K562 (cell line): Measurements from ENCODE around the gene NR2F6. TPM values are rescaled to one million over a fixed set of nuclear protein-coding genes. Genes with fewer than 3 reads are reported as not detected.

Source experiments
- ARID2 ChIP-seq: fragments of 450-650 bp; IDR thresholded peaks from 2 replicates; pipeline ENCODE4 v1.6.1; 2017; ENCODE audit warnings: antibody characterized with exemption, mild to moderate bottlenecking
- ATF7 ChIP-seq: fragments of 450-650 bp; IDR thresholded peaks from 2 replicates; pipeline ENCODE4 v1.7.1; 2014; ENCODE audit warnings: mild to moderate bottlenecking, moderate library complexity
- CTBP1 ChIP-seq: fragments of 450-650 bp; IDR thresholded peaks from 2 replicates; pipeline ENCODE4 v1.6.1; 2016; ENCODE audit warnings: borderline replicate concordance
- ELF4 ChIP-seq: fragments of 450-650 bp; formaldehyde crosslinking; IDR thresholded peaks from 2 replicates; pipeline ENCODE4 v1.4.0; 2022; ENCODE audit warnings: missing genetic modification characterization
- EZH2 ChIP-seq: IDR thresholded peaks from 2 replicates; pipeline ENCODE4 v1.6.1; 2012; ENCODE audit warnings: low read depth, mild to moderate bottlenecking, inconsistent platforms, low read length, borderline replicate concordance
- FIP1L1 ChIP-seq: fragments of 200-400 bp; formaldehyde crosslinking; IDR thresholded peaks from 2 replicates; pipeline ENCODE4 v1.6.1; 2018; ENCODE audit warnings: mild to moderate bottlenecking, low read depth, low read length; ENCODE audit not compliant: poor library complexity, severe bottlenecking
- HDAC1 ChIP-seq, 2 experiments: fragments of 450-650 bp; IDR thresholded peaks; 2 replicates each; pipeline ENCODE4 v1.6.1; 2016 to 2017; ENCODE audit warnings: inconsistent platforms in 1 of 2, mild to moderate bottlenecking in 1 of 2, moderate library complexity in 1 of 2
- HMG20B ChIP-seq: fragments of 250-450 bp; sonication (Bioruptor Pico); IDR thresholded peaks from 2 replicates; pipeline ENCODE4 v1.5.0; 2021; ENCODE audit warnings: mild to moderate bottlenecking
- HMGN3 ChIP-seq: IDR thresholded peaks from 2 replicates; pipeline ENCODE4 v1.6.1; 2011; ENCODE audit warnings: borderline replicate concordance, low read depth, mild to moderate bottlenecking, mixed read lengths, low read length; ENCODE audit not compliant: insufficient read length; ENCODE audit errors: extremely low read depth
- NONO ChIP-seq, 2 experiments: fragments of 200-400 bp in 1 of 2; fragments of 450-650 bp in 1 of 2; formaldehyde crosslinking in 1 of 2; IDR thresholded peaks; 2 replicates each; pipeline ENCODE4 v1.6.1; 2017; ENCODE audit warnings: low read depth in 2 of 2, mild to moderate bottlenecking in 2 of 2, moderate library complexity in 2 of 2, low read length in 1 of 2
- RBM25 ChIP-seq: fragments of 200-400 bp; formaldehyde crosslinking; IDR thresholded peaks from 2 replicates; pipeline ENCODE4 v1.6.1; 2018; ENCODE audit warnings: low read length, low read depth, moderate library complexity; ENCODE audit not compliant: severe bottlenecking
- SMAD4 ChIP-seq: fragments of 250-450 bp; sonication (Bioruptor Pico); conservative IDR thresholded peaks from 2 replicates; pipeline ENCODE4 v1.8.0; 2021; ENCODE audit warnings: inconsistent platforms, mild to moderate bottlenecking, moderate library complexity
- SP1 ChIP-seq: sonication (generic); formaldehyde crosslinking; IDR thresholded peaks from 2 replicates; pipeline ENCODE4 v1.8.1; 2022; ENCODE audit warnings: mild to moderate bottlenecking, missing genetic modification reagents
- STAG1 ChIP-seq: sonication (generic); formaldehyde crosslinking; IDR thresholded peaks from 2 replicates; pipeline ENCODE4 v1.5.0; 2020; ENCODE audit warnings: missing genetic modification reagents, borderline replicate concordance
- ZNF24 ChIP-seq: fragments of 450-650 bp; IDR thresholded peaks from 2 replicates; pipeline ENCODE4 v1.6.1; 2016
- ZNF41 ChIP-seq: fragments of 250-450 bp; sonication (Bioruptor Pico); conservative IDR thresholded peaks from 2 replicates; pipeline ENCODE4 v1.4.0; 2020; ENCODE audit warnings: mild to moderate bottlenecking
- polyA plus RNA-seq, 8 experiments: library from polyadenylated mRNA; depleted of rRNA in 4 of 8; stranded (reverse) in 5 of 8; unstranded in 3 of 8; fragments of >200 nt; fragmentation: Nextera tagmentation in 2 of 8; fragmentation: Illumina TruSeq in 1 of 8; extraction: Ambion mirVana in 2 of 8; extraction: Trizol in 1 of 8; gene quantifications; 2 replicates each; pipeline versions ENCODE4 v1.2.1 to v1.2.3, GENCODE V29; 2011 to 2014; ENCODE audit warnings: inconsistent platforms in 1 of 8, missing spikeins in 1 of 8
- total RNA-seq, 7 experiments: library from RNA; depleted of rRNA in 6 of 7; stranded (reverse); fragments of >200 nt in 6 of 7; fragmentation: Illumina TruSeq in 2 of 7; extraction: Trizol in 2 of 7; gene quantifications; 2 replicates each; pipeline versions ENCODE4 v1.2.1 to v1.2.3, GENCODE V29; 2011 to 2021; ENCODE audit warnings: low replicate concordance in 1 of 7
- TF ChIP-seq, protein P1 (sequence below): fragments of 450-650 bp; IDR thresholded peaks from 2 replicates; pipeline ENCODE4 v1.6.1; 2016
- TF ChIP-seq, protein P2 (sequence below), 3 experiments: IDR thresholded peaks in 2 of 3; conservative IDR thresholded peaks in 1 of 3; 2 replicates each; pipeline ENCODE4 v1.5.1; 2011 to 2012; ENCODE audit warnings: low read length in 3 of 3, mild to moderate bottlenecking in 3 of 3, control low read depth in 2 of 3, improper control_type of control experiment in 1 of 3, inconsistent platforms in 1 of 3, low read depth in 1 of 3, mixed read lengths in 1 of 3, moderate library complexity in 1 of 3; ENCODE audit not compliant: insufficient read depth in 2 of 3
- TF ChIP-seq, protein P3 (sequence below): fragments of 450-650 bp; IDR thresholded peaks from 2 replicates; pipeline ENCODE4 v1.6.1; 2017; ENCODE audit warnings: mild to moderate bottlenecking, moderate library complexity
- TF ChIP-seq, protein P4 (sequence below): fragments of 450-650 bp; formaldehyde crosslinking; conservative IDR thresholded peaks from 2 replicates; pipeline ENCODE4 v1.4.0; 2022; ENCODE audit warnings: mild to moderate bottlenecking, missing genetic modification characterization
- TF ChIP-seq, protein P5 (sequence below): sonication (generic); formaldehyde crosslinking; IDR thresholded peaks from 2 replicates; pipeline ENCODE4 v1.8.1; 2022; ENCODE audit warnings: missing genetic modification reagents

The NR2F6 gene
- total and polyA plus RNA-seq, 9 of the 15 experiments (the other 6 are each of a cell fraction or from before 2014, with no cell fraction given): 0.76 to 97.5 (median 18.8) TPM

DNA sequence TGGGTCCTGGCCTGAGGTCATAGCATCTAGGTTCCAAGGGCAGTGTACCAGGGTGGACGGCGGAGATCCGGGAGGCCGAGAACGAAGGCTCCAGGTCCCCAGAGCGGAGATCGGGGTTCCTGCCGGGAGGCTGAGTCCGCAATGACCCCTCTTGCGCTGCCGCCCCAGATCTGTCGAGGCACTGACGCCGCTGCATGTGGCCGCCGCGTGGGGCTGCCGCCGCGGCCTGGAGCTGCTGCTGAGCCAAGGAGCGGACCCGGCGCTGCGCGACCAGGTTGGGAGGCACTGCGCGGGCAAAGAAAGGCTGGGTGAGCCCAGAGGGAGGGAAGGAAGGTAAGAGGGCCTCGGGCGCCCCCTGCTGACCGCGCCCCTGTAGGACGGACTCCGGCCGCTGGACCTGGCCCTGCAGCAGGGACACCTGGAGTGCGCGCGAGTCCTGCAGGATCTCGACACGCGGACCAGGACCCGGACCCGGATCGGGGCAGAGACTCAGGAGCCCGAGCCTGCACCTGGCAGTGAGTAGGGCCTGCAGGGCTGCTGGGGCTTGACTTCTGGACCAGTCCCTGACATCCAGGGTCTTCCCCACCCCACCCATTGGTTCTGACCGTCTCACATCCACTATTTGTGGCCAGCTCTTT, 36.9 kb upstream of the NR2F6 start (continued):
- TF ChIP-seq, protein P1, sequence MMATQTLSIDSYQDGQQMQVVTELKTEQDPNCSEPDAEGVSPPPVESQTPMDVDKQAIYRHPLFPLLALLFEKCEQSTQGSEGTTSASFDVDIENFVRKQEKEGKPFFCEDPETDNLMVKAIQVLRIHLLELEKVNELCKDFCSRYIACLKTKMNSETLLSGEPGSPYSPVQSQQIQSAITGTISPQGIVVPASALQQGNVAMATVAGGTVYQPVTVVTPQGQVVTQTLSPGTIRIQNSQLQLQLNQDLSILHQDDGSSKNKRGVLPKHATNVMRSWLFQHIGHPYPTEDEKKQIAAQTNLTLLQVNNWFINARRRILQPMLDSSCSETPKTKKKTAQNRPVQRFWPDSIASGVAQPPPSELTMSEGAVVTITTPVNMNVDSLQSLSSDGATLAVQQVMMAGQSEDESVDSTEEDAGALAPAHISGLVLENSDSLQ: no peak
- TF ChIP-seq RBM25: peak; percentile 19
- no peak for TF ChIP-seq SP1 (CRISPR knock-in tag)
- 0 out of 2 replicates have a peak, but pooled peaks have one; percentile 44 for TF ChIP-seq SMAD4 (CRISPR knock-in tag)
- TF ChIP-seq HMG20B (CRISPR knock-in tag): no peak
- peak in 1 of 2 experiments; percentile 53; a peak in 1 of 4 replicates for TF ChIP-seq NONO (IDR thresholded peaks at IDR 0.05; ENCODE audit: low read depth in 2 of 2, low read length in 1 of 2)
- peak; percentile 87 for TF ChIP-seq CTBP1
- TF ChIP-seq ZNF41 (CRISPR knock-in tag): no peak
- peak; percentile 83; the same call in 1 of the 2 replicates for TF ChIP-seq ARID2
- peak; percentile 94 for TF ChIP-seq STAG1 (CRISPR knock-in tag)
- peak; percentile 75 for TF ChIP-seq FIP1L1
- TF ChIP-seq, protein P2, sequence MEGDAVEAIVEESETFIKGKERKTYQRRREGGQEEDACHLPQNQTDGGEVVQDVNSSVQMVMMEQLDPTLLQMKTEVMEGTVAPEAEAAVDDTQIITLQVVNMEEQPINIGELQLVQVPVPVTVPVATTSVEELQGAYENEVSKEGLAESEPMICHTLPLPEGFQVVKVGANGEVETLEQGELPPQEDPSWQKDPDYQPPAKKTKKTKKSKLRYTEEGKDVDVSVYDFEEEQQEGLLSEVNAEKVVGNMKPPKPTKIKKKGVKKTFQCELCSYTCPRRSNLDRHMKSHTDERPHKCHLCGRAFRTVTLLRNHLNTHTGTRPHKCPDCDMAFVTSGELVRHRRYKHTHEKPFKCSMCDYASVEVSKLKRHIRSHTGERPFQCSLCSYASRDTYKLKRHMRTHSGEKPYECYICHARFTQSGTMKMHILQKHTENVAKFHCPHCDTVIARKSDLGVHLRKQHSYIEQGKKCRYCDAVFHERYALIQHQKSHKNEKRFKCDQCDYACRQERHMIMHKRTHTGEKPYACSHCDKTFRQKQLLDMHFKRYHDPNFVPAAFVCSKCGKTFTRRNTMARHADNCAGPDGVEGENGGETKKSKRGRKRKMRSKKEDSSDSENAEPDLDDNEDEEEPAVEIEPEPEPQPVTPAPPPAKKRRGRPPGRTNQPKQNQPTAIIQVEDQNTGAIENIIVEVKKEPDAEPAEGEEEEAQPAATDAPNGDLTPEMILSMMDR (IDR thresholded peaks at IDR 0.05 in 2 of 3, conservative IDR thresholded peaks at IDR 0.05 in 1 of 3; ENCODE audit: insufficient read depth in 2 of 3, low read depth in 1 of 3, low read length in 3 of 3): peak; percentile 88 to 95 (median 94)
- TF ChIP-seq ELF4 (CRISPR knock-in tag): no peak
- peak; percentile 30; the same call in 1 of the 2 replicates for TF ChIP-seq ATF7
- TF ChIP-seq EZH2: no peak
- 0 out of 4 replicates have a peak, but pooled peaks of 1 of the 2 experiments have one; percentile 25 for TF ChIP-seq HDAC1 (IDR thresholded peaks at IDR 0.05)
- TF ChIP-seq, protein P3, sequence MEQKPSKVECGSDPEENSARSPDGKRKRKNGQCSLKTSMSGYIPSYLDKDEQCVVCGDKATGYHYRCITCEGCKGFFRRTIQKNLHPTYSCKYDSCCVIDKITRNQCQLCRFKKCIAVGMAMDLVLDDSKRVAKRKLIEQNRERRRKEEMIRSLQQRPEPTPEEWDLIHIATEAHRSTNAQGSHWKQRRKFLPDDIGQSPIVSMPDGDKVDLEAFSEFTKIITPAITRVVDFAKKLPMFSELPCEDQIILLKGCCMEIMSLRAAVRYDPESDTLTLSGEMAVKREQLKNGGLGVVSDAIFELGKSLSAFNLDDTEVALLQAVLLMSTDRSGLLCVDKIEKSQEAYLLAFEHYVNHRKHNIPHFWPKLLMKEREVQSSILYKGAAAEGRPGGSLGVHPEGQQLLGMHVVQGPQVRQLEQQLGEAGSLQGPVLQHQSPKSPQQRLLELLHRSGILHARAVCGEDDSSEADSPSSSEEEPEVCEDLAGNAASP: no peak
- TF ChIP-seq, protein P4, sequence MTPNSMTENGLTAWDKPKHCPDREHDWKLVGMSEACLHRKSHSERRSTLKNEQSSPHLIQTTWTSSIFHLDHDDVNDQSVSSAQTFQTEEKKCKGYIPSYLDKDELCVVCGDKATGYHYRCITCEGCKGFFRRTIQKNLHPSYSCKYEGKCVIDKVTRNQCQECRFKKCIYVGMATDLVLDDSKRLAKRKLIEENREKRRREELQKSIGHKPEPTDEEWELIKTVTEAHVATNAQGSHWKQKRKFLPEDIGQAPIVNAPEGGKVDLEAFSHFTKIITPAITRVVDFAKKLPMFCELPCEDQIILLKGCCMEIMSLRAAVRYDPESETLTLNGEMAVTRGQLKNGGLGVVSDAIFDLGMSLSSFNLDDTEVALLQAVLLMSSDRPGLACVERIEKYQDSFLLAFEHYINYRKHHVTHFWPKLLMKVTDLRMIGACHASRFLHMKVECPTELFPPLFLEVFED: 0 out of 2 replicates have a peak, but pooled peaks have one; percentile 21
- peak; percentile 41 for TF ChIP-seq HMGN3
- 0 out of 2 replicates have a peak, but pooled peaks have one; percentile 6 for TF ChIP-seq ZNF24
- TF ChIP-seq, protein P5, sequence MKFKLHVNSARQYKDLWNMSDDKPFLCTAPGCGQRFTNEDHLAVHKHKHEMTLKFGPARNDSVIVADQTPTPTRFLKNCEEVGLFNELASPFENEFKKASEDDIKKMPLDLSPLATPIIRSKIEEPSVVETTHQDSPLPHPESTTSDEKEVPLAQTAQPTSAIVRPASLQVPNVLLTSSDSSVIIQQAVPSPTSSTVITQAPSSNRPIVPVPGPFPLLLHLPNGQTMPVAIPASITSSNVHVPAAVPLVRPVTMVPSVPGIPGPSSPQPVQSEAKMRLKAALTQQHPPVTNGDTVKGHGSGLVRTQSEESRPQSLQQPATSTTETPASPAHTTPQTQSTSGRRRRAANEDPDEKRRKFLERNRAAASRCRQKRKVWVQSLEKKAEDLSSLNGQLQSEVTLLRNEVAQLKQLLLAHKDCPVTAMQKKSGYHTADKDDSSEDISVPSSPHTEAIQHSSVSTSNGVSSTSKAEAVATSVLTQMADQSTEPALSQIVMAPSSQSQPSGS (CRISPR knock-in tag): no peak
